ENCODE measurements around the gene EPB41L3. TPM values are rescaled to one million over a fixed set of nuclear protein-coding genes. Genes with fewer than 3 reads are reported as not detected.

The EPB41L3 gene
- total RNA-seq, 2 experiments from 2014 or later: not detected

- intact Hi-C loops (cut with micrococcal nuclease; ENCODE audit: unreplicated experiment): no loop called here
- Histone ChIP-seq H3K9me2 (ENCODE audit: insufficient read depth, low read length) (no peaks in the 10 kb centered on the region), H3K79me2 (ENCODE audit: insufficient read depth, low read depth, low read length) (no peaks in the 10 kb centered on the region), H4K20me1 (ENCODE audit: insufficient read depth, low read length) (no peaks in the 10 kb centered on the region), H3K27ac (ENCODE audit: low read depth, low read length, poor library complexity, severe bottlenecking) (no peak overlapping the region), H2AFZ (ENCODE audit: low read length) (no peak overlapping the region), H3K9me3 (ENCODE audit: low read length) (no peaks in the 10 kb centered on the region), H3K4me3 (ENCODE audit: low read depth, low read length, poor library complexity, severe bottlenecking) (no peak overlapping the region), H3K36me3 (ENCODE audit: insufficient read depth, low read length) (no peaks in the 10 kb centered on the region), H3K4me2 (ENCODE audit: low read length) (no peak overlapping the region), H3K4me1 (ENCODE audit: insufficient read depth, low read length, poor library complexity, severe bottlenecking) (no peaks in the 10 kb centered on the region)
- POLR2A ChIA-PET: interaction anchor here (1.1 kb wide), 1 partner anchor 8 kb away, joined by 3 read pairs; no protein-coding TSS in a partner anchor
- DNase-seq (ENCODE audit: low spot score): no peak
- TF ChIP-seq EZH2phosphoT487 (IDR thresholded peaks at IDR 0.05; ENCODE audit: borderline replicate concordance, low read depth, low read length) (no peak), CTCF (conservative IDR thresholded peaks at IDR 0.05; ENCODE audit: low read length) (no peak)
- no TSS peak for BruUV-seq (replicated peaks)
- CTCF ChIA-PET (ENCODE audit: unreplicated experiment): no interaction called here
These were observed 145.5 kb downstream of the EPB41L3 start for GRCh38 chr18:5398269-5398668.

GRCh38 chr18:5397102-5397501 is 146.7 kb downstream of the EPB41L3 start:
- Histone ChIP-seq H3K4me3 (ENCODE audit: low read depth, low read length, poor library complexity, severe bottlenecking) (no peak overlapping the region), H3K79me2 (ENCODE audit: insufficient read depth, low read depth, low read length) (no peaks in the 10 kb centered on the region), H3K4me1 (ENCODE audit: insufficient read depth, low read length, poor library complexity, severe bottlenecking) (no peaks in the 10 kb centered on the region), H3K4me2 (ENCODE audit: low read length) (no peak overlapping the region), H3K9me2 (ENCODE audit: insufficient read depth, low read length) (no peaks in the 10 kb centered on the region), H4K20me1 (ENCODE audit: insufficient read depth, low read length) (no peaks in the 10 kb centered on the region), H2AFZ (ENCODE audit: low read length) (no peak overlapping the region), H3K9me3 (ENCODE audit: low read length) (no peaks in the 10 kb centered on the region), H3K36me3 (ENCODE audit: insufficient read depth, low read length) (no peaks in the 10 kb centered on the region), H3K27ac (ENCODE audit: low read depth, low read length, poor library complexity, severe bottlenecking) (no peak overlapping the region)
- POLR2A ChIA-PET: no interaction called here
- BruUV-seq (replicated peaks): no TSS peak
- intact Hi-C loops (cut with micrococcal nuclease; ENCODE audit: unreplicated experiment): no loop called here
- CTCF ChIA-PET (ENCODE audit: unreplicated experiment): no interaction called here
- no peak for DNase-seq (ENCODE audit: low spot score)
- TF ChIP-seq EZH2phosphoT487 (IDR thresholded peaks at IDR 0.05; ENCODE audit: borderline replicate concordance, low read depth, low read length): no peak
- TF ChIP-seq CTCF (conservative IDR thresholded peaks at IDR 0.05; ENCODE audit: low read length): no peak

GRCh38 chr18:5395860-5396448 is 147.8 kb downstream of the EPB41L3 start:
- H3K4me1 ChIP-seq (ENCODE audit: insufficient read depth, low read length, poor library complexity, severe bottlenecking): no peaks in the 10 kb centered on the region
- H2AFZ ChIP-seq (ENCODE audit: low read length): no peak overlapping the region
- H3K4me2 ChIP-seq (ENCODE audit: low read length): no peak overlapping the region
- no peaks in the 10 kb centered on the region for H4K20me1 ChIP-seq (ENCODE audit: insufficient read depth, low read length)
- BruUV-seq (replicated peaks): no TSS peak
- POLR2A ChIA-PET: no interaction called here
- H3K36me3 ChIP-seq (ENCODE audit: insufficient read depth, low read length): no peaks in the 10 kb centered on the region
- H3K79me2 ChIP-seq (ENCODE audit: insufficient read depth, low read depth, low read length): no peaks in the 10 kb centered on the region
- no peaks in the 10 kb centered on the region for H3K9me2 ChIP-seq (ENCODE audit: insufficient read depth, low read length)
- H3K9me3 ChIP-seq (ENCODE audit: low read length): no peaks in the 10 kb centered on the region
- no peak overlapping the region for H3K27ac ChIP-seq (ENCODE audit: low read depth, low read length, poor library complexity, severe bottlenecking)
- CTCF ChIA-PET (ENCODE audit: unreplicated experiment): no interaction called here
- H3K4me3 ChIP-seq (ENCODE audit: low read depth, low read length, poor library complexity, severe bottlenecking): no peak overlapping the region
- intact Hi-C loops (cut with micrococcal nuclease; ENCODE audit: unreplicated experiment): no loop called here
- no peak for TF ChIP-seq CTCF (conservative IDR thresholded peaks at IDR 0.05; ENCODE audit: low read length)
- no peak for DNase-seq (ENCODE audit: low spot score)

All from OCI-LY7 (cell line).